Right lobe of liver (tissue), 4 donors: ENCODE results near the gene SPTLC3.

Source experiments
- CTCF ChIP-seq, 4 donors: fragments of 200-600 bp in 3 of 4; fragments of 450-650 bp in 1 of 4; IDR thresholded peaks; one replicate each; pipeline versions ENCODE4 v1.5.1 to v1.8.0; 2016 to 2022; ENCODE audit warnings: antibody characterized with exemption in 4 of 4, mild to moderate bottlenecking in 2 of 4
- POLR2A ChIP-seq: fragments of 450-650 bp; IDR thresholded peaks from one replicate; pipeline ENCODE4 v1.6.1; 2017; ENCODE audit warnings: antibody characterized with exemption, mild to moderate bottlenecking
- donor health status: DM: no; HTN: no; CAD: no.
- donor health status: DM: no; HTN: no; CAD: no.
- donor health status: DM: no; HTN: yes; CAD: no.

GRCh38 chr20:13110796-13111195 is 102.0 kb downstream of the SPTLC3 start:
- TF ChIP-seq POLR2A (no peak), CTCF (IDR thresholded peaks at IDR 0.05) (no peak)
